Activated CD4-positive, CD25-positive, alpha-beta regulatory T cell (primary cell): ENCODE data around the gene NEUROD6.

ENCODE experiments used
- DNase-seq, 4 experiments: peaks; one replicate each; lab custom pipeline; 2025; lab: John Stamatoyannopoulos, UW

NEUROD6 gene

GRCh38 chr7:31340603-31341002 is at the start of gene NEUROD6:
TSS of gene NEUROD6 (minus strand) at chr7:31340726. CDS start at chr7:31339268, 1,458 bp downstream.
- DNase-seq: no peak

- no peak for DNase-seq
Measured at GRCh38 chr7:31384466-31384865, 43.9 kb upstream of the NEUROD6 start.

- no peak for DNase-seq
Measured at GRCh38 chr7:31382722-31383121, 42.2 kb upstream of the NEUROD6 start.

GRCh38 chr7:31373337-31374289 is 33.1 kb upstream of the NEUROD6 start:
- no peak for DNase-seq

GRCh38 chr7:31372231-31372959 is 31.9 kb upstream of the NEUROD6 start:
- DNase-seq: no peak

GRCh38 chr7:31371621-31372020 is 31.1 kb upstream of the NEUROD6 start:
- no peak for DNase-seq

- DNase-seq: no peak
Measured at GRCh38 chr7:31370609-31371008, 30.1 kb upstream of the NEUROD6 start.

- DNase-seq: no peak
Measured at GRCh38 chr7:31368620-31369019, 28.1 kb upstream of the NEUROD6 start.

GRCh38 chr7:31363496-31363895 is 23.0 kb upstream of the NEUROD6 start:
- DNase-seq: no peak

- DNase-seq: no peak
Measured at GRCh38 chr7:31363051-31363450, 22.5 kb upstream of the NEUROD6 start.

- no peak for DNase-seq
Measured at GRCh38 chr7:31362401-31362800, 21.9 kb upstream of the NEUROD6 start.

- DNase-seq: no peak
Measured at GRCh38 chr7:31358467-31358866, 17.9 kb upstream of the NEUROD6 start.

- no peak for DNase-seq
Measured at GRCh38 chr7:31345421-31345820, 4.9 kb upstream of the NEUROD6 start.

- DNase-seq: no peak
Measured at GRCh38 chr7:31343516-31344305, 3.2 kb upstream of the NEUROD6 start.

GRCh38 chr7:31341141-31341540 is 615 bp upstream of the NEUROD6 start:
- DNase-seq: no peak

GRCh38 chr7:31340051-31340450 is 475 bp downstream of the NEUROD6 start:
- DNase-seq: no peak

- DNase-seq: no peak
Measured at GRCh38 chr7:31338706-31339105, 1.8 kb downstream of the NEUROD6 start.

- DNase-seq: no peak
Measured at GRCh38 chr7:31337002-31337565, 3.4 kb downstream of the NEUROD6 start.

- no peak for DNase-seq
Measured at GRCh38 chr7:31336202-31337001, 4.1 kb downstream of the NEUROD6 start.

- DNase-seq: no peak
Measured at GRCh38 chr7:31335884-31336201, 4.7 kb downstream of the NEUROD6 start.

- no peak for DNase-seq
Measured at GRCh38 chr7:31335161-31335856, 5.2 kb downstream of the NEUROD6 start.
